Fibroblast of skin of left biceps (primary cell): Measurements from ENCODE around the gene TBX2.
"Not testable (repeated sequence)": the region's sequence is repeated elsewhere in the genome, so short reads cannot be mapped to it uniquely, and the experiment has no call there.

Experiments
- DNase-seq, 2 experiments: peaks; one replicate each; pipeline ENCODE4 v3.0.0-alpha.2; 2013; ENCODE audit warnings: low read depth in 2 of 2

TBX2 gene

DNA sequence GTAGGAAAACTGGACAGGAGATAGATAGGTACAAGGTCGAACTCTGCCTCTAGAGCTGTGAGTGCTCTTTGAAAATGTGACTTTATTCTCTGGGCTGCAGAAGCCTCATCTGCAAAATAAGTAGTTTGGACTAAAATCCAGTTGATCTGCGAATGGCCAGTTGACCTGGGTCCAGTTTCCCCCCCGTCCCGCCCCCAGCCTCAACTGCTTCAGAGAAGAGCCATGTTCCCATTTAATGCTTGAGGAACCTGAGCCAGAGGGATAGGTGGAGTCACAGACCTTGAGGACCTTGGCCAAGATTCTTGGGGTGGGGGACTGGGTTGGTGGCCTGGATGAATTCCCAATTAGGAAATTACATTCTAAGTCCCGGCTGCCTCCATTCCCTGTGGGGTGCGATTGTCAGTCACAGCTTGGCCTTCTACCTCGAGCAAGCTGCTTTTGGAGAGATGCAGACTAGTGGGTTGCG, 14.1 kb downstream of the TBX2 start:
- no peak for DNase-seq

DNA sequence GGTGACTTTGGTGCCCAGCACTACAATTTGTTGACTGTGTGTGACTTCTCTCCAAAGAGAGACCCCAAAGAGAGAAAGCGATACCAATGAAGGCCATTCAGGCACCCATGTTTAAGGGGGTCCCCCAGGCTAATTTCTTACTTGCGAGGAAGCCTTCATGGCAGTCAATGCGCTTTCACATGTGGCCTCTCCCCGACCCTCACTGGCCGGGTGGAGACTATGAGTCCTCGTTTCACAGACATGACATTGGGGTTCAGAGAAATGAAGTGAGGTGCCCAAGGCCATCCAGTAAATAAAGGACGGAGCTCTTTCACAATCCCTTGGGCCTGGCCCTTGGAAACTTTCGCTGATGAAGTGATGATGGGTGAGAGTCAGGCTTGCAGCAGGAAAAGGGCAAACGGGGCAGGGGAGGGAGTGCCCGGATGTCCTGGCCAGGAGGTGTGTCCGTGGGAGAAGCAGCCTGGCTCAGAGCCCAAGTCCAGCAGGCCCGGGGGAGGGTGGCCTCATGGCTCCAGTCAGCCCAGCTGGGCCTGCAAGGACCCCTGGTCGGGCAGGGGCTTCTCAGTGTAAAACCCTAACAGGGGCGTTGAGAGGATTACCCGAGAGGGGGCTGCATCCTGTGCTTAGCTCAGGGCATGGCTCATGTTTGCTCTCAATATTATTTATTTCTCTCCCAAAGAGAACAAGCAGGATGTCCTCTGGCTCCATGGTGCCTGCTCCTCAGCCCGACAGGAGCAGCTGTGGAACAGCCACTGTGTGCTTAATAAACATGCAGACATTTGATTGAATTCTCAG, 14.7 kb downstream of the TBX2 start:
- DNase-seq: no peak

DNA sequence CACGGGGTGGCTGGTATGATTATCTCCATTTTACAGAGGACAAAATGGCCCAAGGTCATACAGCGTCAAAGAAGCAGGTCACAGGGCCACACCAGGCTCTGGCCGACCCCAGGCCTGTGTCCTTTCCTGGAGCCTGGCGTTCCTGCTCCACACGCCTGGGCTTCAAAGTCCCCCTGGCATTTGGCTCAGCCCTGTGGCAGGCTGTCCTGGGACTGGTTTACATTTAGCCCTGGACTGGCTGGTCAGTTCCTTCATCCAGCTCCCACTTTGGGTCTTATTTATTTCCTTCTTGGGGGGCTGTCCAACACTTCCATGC, 15.3 kb downstream of the TBX2 start:
- no peak for DNase-seq

DNA sequence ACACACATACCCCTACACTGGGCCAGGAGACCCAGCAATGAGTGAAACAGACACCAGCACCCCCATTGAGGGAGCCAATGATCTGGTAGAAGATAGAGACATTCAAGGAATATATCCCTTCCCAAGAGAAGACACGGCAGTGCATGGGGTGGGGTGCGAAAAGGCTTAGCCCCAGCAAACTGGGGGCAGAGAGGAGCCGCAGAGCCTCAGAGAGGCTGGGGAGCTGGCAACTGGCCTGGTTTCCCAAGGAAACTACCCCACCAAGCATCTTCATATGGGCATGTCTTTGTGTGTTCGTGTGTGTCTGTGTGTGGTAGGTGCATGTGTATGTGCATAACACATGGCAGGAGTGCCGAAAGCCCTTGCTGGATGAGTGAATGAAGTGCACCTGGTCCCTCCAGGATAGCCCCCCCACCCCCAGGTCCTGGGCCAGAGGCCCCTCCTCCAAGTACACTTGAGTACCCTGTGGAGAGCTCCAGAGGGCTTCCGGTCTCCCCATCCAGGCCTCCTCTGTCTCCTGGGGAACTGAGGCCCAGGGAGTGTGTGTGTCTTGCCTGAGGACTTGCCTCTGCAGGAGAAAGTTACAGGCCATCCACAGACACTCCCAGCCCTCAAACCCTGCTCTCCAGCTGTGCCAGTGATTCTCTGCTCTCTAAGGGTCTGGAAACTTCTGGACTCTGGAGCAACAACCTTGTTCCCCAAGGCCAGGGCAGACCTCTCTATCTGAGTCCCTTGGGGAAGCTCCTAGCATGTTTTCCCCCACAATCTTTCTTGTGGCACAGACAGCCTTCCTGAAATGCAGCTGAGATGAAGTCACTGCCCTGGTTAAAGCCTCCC, 15.9 kb downstream of the TBX2 start:
- DNase-seq: no peak

DNA sequence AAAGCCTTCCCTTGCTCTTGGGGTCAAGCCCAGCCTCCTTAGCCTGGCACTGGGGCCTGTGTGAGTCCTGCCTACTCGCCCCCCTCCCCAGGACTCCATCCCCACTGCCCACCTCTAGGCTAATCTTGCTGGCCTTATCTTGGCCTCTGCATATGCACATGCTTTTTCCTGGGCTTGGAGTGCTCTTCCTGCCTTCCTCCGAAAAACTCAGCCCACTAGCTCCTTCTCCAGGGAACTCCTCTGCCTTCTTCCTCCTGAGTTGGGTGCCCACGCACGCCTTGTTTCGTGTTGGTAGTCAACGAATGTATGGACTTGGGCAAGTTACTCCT, 16.5 kb downstream of the TBX2 start:
- DNase-seq: no peak

DNA sequence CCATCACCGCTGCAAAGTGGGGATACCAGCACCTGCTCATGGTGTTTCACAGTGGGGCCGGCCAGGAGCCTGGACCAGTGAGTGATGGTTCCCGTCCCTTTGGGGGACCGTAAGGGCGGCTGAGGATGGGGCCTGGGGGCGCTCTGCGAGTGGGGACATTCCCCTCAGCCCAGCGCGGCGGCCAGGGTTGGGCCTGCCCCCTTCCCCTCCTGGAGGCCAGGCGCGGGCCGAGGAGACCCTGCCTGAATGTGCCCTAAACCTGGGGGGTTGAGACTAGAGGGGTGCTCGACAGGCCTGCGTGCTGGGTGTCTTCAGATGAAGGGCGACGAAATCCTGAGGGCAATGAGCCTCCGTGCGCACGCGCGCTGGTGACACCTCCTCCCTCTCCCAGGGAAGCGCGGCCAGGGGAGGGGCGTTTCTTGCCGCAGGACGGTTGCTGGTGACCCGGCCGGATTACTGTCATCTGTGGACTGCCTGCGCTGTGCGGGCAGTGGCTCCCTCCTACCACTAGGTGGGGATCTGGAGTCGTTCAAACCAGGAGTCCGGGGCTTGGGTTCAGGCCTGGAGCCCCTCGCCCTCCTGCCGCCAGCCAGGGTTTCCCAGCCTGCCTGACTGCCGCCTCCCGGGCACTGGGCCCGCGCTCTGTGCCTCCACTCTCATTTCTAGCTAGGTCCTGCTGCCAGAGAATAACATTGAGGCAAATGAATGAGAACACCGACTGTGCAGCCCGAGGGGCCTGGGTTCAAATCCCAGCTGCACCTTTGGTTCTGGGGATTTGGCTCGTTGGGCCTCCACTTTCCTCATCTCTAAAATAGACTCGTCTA, 17.1 kb downstream of the TBX2 start:
- DNase-seq: no peak

DNA sequence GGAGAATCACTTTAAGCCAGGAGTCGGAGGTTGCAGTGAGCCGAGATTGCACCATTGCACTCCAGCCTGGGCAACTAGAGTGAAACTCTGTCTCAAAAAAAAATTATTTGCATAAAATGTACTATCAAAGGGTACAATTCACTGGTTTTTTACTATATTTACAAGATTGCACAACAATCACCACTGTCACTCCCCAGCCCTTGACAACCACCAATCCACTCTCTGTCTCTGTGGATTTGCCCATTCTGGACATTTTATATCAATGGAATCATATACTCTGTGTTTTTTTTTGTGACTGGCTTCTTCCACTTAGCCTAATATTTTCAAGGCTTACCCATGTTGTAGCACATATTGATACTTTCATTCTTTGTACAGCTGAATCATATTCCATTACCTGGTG, 18.8 kb downstream of the TBX2 start:
- DNase-seq: no peak

DNA sequence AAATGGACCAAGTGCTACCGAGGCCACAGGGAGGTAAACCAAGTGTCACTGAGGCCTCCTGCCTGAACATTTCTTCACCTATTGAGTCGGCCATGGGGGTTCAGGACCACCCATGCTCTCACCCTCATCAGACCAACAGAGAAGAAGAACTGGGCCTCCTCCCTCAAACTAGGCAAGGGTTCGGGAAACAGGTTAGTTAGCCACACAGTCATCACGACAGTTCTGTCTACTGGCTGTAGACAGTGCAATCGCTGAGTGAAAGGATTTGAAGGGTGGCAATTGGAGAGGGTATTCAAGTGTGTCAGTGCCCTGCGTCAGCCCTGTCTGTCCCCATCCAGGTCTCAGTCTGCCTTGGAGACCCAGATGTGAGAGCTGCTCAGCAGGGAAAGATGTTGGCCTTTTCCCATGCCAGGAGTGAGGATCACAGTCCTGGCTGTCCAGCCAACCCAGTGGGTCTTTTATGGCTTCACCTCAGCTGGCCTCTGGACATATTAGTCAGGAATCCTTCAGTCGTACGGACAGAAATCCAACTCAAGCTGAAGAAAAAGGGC, 19.9 kb downstream of the TBX2 start:
- DNase-seq: no peak

DNA sequence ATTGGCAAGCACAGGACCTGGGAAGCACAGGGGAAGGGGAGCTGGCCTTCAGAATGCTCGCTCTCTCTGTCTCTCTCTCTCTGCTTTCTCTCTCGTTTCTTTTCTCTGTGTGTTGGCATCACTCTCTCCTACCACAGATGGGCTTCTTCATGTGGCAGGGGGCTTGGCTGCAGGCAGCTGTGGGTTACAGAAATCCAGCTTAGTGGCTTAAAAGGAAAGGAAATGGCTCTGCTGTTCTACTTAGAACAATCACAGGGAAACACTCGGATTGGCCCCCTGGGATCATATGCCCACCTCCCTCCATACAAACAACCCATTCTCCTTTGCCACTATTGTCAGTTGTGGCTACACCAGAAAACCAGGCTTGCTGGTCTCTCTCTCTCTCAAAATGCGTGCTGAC, 20.4 kb downstream of the TBX2 start:
- DNase-seq: no peak

DNA sequence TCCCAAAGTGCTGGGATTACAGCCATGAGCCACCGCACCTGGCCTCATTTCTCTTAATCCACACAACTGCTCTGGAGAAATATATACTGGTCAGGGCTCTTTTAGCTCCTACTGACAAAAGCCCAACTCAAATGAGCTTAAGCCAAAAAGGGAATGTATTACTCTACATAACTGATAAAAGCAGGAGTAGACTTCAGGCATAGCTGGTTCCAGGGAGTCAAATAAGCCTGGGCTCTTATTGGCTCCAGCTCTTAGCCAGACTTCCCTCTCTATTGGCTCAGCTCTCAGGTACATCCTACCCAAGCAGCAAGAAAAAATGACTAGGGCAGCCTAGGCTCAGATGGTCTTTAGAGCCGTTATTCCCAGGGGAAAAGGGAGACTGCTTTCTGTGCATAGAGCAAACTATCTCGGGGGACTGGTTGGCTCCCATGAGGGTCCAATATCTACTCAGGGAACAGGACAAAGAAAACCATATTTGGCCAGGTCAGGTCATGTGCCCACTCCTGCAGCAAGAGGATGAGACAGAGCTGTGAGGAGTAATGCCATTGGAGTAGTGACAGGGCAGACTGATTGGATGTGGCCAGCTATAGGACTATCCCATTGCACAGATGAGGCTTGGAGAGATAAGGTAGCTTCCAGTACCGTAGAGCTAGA, 21.2 kb downstream of the TBX2 start:
- no peak for DNase-seq

DNA sequence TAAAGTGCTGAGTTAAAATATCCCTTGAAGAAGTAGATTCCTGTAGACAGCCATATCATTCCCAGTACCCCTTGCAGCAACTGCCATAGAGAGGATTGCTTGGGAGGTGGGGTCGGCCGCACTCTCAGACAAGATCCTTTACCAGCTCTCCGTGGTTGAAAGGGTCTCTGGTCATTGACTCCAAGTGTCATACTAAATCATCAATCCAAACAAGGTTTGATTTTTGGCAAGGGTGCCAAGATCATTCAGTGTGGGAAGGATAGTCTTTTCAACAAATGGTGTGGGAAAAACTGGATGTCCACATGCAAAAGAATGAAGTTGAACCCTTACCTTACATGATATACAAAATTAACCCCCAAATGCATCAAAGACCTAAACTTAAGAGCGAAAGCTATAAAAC, 21.8 kb downstream of the TBX2 start:
- DNase-seq: no peak

DNA sequence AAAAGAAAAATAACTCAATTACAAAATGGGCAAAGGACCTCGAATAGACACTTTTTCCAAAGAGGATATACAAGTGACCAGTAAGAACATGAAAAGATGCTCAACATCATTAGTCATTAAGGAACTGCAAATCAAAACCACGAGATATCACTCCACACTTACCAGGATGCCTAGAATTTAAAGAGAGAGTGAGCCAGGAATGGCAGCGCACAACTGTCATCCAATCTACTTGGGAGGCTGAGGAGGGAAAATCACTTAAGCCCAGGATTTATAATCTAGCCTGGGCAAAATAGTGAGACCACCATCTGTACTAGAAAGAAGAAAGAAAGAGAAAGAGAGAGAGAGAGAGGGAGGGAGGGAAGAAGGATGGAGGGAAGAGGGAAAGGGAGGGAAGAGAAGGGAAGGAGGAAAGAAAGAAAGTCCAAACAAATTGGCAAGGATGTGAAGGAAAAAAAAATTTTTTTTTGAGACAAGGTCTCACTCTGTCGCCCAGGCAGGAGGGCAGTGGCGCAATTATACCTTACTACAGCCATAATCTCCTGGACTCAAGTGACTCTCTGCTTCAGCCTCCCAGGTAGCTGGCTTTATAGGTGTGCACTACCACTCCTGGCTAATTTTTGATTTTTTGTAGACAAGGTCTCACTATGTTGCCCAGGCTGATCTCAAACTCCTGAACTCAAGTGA, 22.6 kb downstream of the TBX2 start:
- DNase-seq: no peak

DNA sequence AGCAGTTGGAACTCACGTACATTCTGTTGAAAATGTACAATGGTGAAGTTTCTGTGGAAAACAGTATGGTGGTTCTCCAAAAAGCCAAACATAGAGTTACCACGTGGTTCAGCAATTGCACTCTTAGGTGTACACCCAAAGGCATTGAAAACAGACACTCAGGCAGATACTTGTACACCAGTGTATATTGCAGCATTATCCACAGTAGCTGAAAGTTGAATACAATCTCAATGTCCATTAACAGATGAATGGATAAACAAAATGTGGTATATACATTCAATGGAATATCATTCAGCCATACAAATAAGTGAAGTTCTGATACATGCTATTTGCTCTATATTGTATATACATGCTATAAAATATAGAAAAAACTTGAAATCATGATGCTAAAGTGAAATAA, 23.2 kb downstream of the TBX2 start:
- no peak for DNase-seq

DNA sequence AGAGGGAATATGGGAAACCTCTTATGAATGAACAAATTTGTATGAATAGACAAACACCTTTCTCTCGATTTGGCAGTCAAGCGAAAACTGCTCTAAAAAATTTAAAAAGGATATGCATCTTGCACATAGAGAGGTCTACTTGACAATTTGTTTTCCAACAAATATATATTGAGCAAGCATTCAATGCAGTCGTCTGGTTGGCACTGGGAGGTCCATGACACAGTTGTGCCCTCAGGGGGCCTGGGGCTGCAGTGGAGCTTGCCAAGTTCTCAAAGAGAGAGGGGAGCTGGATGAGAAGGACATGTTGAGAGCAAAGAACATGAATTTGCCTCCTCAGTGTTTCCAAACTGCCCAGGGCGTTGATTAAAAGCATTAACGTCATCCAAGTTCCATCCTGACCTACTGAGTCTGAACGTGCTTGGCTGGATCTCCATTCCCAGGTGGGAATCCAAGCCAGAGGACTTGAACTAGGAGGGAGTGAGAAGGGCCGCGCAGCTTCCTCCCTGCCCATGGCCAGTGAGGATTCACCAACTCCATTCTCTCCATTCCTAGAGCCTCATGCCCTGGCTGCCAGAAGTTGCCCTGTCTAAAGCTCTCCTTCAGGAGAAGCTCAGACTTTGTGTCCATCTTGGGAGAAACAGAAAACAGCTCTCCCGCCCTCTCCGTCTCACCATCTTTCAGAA, 24.5 kb downstream of the TBX2 start:
- DNase-seq: no peak

DNA sequence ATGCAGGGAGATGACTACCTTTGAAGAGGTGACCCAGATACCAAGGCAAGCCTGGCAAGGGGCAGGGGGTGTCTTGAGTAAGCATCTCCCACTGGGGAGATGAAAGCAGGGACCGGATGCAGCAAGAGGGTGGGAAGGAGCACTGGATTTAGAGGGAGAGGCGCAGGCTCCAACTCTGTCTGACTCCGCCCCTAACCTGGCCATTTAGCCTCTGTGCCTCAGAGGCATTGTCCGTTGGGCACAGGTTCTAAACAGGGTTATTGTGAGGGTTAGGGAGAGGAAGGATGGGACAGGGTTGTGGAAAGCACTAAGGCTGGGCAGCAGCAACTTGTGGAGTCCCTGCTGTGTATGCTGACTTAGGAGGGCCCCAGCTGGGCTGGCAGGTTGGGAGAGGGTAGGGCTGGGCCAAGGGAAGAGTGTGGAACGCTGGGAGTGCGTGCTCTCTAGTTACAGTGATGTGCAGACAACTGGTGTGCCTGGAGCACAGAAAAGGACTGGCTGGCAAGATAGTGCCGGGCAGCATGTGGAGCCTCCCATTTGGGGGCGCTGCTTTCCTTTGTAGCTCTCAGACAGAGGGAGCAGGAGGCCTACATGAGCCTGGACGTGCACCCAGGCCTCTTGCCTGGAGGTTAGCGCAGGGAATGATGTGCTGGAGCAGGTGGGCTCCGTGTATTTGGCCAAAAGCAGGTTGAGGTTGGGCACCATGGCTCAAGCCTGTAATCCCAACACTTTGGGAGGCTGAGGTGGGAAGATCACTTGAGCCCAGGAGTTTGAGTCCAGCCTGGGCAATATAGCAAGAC, 26.2 kb downstream of the TBX2 start:
- no peak for DNase-seq

DNA sequence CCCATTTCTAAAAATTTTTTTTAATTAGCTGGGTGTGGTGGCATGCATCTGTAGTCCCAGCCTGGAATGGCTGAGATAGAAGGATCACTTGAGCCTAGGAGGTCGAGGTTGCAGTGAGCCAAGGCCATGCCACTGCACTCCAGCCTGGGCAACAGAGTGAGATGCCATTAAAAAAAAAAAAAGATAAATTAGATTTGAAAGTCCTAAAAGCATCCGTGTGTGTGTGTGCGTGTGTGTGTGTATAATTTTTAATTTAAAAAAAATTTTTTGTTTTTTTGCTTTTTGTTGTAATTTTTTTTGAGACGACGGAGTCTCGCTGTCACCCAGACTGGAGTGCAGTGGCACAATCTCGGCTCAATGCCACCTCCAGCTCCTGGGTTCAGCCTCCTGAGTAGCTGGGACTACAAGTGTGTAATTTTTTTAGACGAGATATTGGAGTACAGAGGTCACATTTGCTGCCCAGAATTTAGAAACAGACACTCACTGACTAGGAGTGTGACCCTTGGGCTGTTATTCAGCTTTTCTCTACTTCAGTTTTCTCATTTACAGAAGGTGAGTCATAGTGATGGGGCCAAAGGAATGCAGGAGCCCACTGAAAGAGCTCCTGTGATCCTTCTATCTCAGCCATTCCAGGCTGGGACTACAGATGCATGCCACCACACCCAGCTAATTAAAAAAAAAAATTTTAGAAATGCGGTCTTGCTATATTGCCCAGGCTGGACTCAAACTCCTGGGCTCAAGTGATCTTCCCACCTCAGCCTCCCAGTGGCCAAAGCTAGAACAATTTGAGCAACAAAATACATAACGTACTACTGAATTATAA, 27.1 kb downstream of the TBX2 start:
- no peak for DNase-seq

DNA sequence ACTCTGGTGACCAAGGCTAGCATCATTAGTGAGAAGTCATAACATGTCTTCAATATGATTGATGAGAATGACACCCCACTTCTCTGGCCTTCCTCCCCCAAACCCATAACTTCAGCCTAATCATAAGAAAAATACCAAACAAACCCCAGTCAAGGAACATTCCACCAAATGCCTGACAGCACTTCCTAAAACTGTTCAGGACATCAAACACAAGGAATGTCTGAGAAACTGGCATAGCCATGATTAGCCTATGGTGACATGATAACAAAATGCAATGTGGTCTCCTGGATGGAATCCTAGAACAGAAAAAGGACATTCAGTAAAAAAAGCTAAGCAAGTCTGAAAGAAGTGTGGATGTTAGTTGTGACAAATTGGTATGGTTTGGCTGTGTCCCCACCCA, 27.9 kb downstream of the TBX2 start:
- no peak for DNase-seq

DNA sequence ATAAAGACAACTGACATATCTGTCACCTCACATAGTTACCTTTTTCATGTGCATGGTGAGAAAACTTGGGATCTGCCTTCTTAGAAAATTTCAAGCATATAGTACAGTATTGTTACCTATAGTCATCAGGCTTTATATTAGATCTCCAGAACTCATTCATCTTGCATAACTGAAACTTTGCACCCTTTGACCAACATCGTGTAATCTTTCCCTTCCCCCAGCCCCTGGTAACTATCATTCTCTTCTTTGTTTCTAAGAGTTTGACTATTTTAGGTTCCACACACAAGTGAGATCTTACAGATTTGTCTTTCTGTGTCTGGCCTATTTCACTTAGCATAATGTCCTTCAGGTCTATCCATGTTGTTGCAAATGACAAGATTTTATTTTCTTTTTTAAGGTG, 29.6 kb downstream of the TBX2 start:
- DNase-seq: no peak

DNA sequence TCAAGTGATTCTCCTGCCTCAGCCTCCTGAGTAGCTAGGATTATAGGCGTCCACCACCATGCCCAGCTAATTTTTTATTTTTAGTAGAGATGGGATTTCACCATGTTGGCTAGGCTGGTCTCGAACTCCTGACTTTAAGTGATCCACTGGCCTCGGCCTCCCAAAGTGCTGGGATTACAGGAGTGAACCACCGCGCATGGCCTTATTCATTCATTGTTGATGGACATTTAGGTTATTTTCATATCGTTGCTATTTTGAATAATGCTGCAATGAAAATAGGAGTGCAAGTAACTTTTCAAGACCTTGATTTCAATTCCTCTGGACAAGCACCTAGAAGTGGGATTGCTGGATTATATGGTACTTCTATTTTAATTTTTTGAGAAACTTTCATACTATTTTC, 30.2 kb downstream of the TBX2 start:
- not testable (repeated sequence) for DNase-seq
